Activated T-cell treated with anti-CD3 and anti-CD28 coated beads, Interleukin-2, amount 50 U/mL, for 72 hours (primary cell): ENCODE measurements around the gene RAPGEF5. TPM values are rescaled to one million over a fixed set of nuclear protein-coding genes. Genes with fewer than 3 reads are reported as not detected.
A peak's percentile ranks its signal among the peaks of the same experiment; 100 is the strongest.

Source experiments
- ATAC-seq, 2 donors: fragments of 150-1000 bp; cut with Tn5 transposase; replicated peaks in 1 of 2; 2 replicates each; pipeline ENCODE4 v1.10.0; 2021; ENCODE audit warnings: moderate library complexity in 2 of 2, mild to moderate bottlenecking in 1 of 2
- DNase-seq, 2 donors: peaks; one replicate each; pipeline ENCODE4 v3.0.0; 2021 to 2022; ENCODE audit warnings: mixed read lengths in 1 of 2
- H3K27ac Mint-ChIP-seq: one replicate; pipeline ENCODE4 v1.8.0; 2022; ENCODE audit warnings: mild to moderate bottlenecking, moderate library complexity, mixed read lengths
- H3K27me3 Mint-ChIP-seq: one replicate; pipeline ENCODE4 v1.8.0; 2022; ENCODE audit warnings: low read depth, mixed read lengths
- H3K36me3 Mint-ChIP-seq, 2 donors: one replicate each; pipeline ENCODE4 v1.8.0; 2022; ENCODE audit warnings: mixed read lengths in 2 of 2, mild to moderate bottlenecking in 1 of 2; ENCODE audit not compliant: insufficient read depth in 2 of 2
- H3K4me1 Mint-ChIP-seq: one replicate; pipeline ENCODE4 v1.8.0; 2022; ENCODE audit warnings: low read depth, mixed read lengths
- H3K4me3 Mint-ChIP-seq, 2 donors: one replicate each; pipeline ENCODE4 v1.8.0; 2022; ENCODE audit warnings: mild to moderate bottlenecking in 2 of 2, mixed read lengths in 2 of 2, moderate library complexity in 2 of 2
- H3K9me3 Mint-ChIP-seq, 2 donors: one replicate each; pipeline ENCODE4 v1.8.0; 2022; ENCODE audit warnings: mixed read lengths in 2 of 2
- total RNA-seq, 2 donors: library from RNA; stranded (reverse); gene quantifications; one replicate each; pipeline ENCODE4 v1.2.3, GENCODE V29; 2022

RAPGEF5 gene
- total RNA-seq, 2 donors from 2014 or later = 0.46 to 0.72 TPM

GRCh38 chr7:22393913-22394729 lies 37.2 kb upstream of the RAPGEF5 start:
- ATAC-seq (no peak), DNase-seq (no peak)
- Mint-ChIP-seq H3K9me3 (no peaks in the 10 kb centered on the region), H3K27me3 (no peaks in the 10 kb centered on the region), H3K4me1 (no peaks in the 10 kb centered on the region), H3K4me3 (no peak overlapping the region), H3K36me3 (no peaks in the 10 kb centered on the region), H3K27ac (no peak overlapping the region)

DNA sequence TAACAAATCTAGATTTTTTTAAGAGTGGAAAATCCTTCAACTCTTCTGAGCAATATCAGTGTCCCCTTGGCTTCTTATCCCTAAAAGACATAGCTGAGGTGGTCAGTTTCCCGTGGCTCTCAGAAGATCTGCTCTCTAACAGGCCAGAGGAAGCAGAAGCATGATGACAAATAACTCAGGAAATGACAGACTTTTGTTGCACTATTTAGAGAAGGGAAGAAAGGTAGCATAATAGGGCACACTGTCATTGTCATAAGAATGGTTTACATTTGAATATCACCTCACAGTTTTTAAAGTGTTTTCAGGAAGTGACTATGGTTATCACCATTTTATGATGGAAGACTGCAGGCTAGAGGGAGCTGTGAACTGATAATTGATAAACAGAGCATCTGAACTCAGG lies 33.6 kb upstream of the RAPGEF5 start:
- peaks cover 5% of the 10 kb centered on the region for H3K27me3 Mint-ChIP-seq
- no peaks in the 10 kb centered on the region for H3K4me1 Mint-ChIP-seq
- peak in 1 of 2 donors; percentile 36 for ATAC-seq
- DNase-seq = no peak
- no peaks in the 10 kb centered on the region for H3K36me3 Mint-ChIP-seq
- no peak overlapping the region for H3K4me3 Mint-ChIP-seq
- no peaks in the 10 kb centered on the region for H3K9me3 Mint-ChIP-seq
- H3K27ac Mint-ChIP-seq = no peak overlapping the region

DNA sequence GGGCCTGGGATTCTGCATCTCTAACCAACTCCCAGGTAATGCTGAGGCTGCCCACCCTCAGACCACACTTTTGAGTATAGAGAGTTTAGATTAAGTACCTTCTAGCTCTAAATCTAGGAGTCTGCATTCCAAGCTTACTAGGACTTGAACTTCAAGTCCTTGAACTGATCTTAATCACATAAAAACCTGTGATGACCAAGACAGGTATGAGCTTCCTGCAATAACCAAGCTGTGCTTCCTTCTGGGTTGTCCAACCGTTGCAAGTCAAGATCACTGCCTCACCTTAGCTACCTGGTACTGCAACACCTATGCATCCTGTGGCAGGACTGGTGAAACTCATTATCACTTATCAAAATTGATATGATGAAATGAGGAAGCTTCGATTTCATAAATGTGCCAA lies 32.9 kb upstream of the RAPGEF5 start:
- no peak overlapping the region for H3K27ac Mint-ChIP-seq
- peaks cover 11% of the 10 kb centered on the region for H3K27me3 Mint-ChIP-seq
- H3K4me1 Mint-ChIP-seq = no peaks in the 10 kb centered on the region
- DNase-seq = no peak
- no peak overlapping the region for H3K4me3 Mint-ChIP-seq
- H3K36me3 Mint-ChIP-seq = no peaks in the 10 kb centered on the region
- no peak for ATAC-seq
- H3K9me3 Mint-ChIP-seq = no peaks in the 10 kb centered on the region

GRCh38 chr7:22387583-22387982 lies 30.6 kb upstream of the RAPGEF5 start:
- Mint-ChIP-seq H3K27me3 (peaks cover 11% of the 10 kb centered on the region), H3K9me3 (no peaks in the 10 kb centered on the region)
- ATAC-seq = no peak

DNA sequence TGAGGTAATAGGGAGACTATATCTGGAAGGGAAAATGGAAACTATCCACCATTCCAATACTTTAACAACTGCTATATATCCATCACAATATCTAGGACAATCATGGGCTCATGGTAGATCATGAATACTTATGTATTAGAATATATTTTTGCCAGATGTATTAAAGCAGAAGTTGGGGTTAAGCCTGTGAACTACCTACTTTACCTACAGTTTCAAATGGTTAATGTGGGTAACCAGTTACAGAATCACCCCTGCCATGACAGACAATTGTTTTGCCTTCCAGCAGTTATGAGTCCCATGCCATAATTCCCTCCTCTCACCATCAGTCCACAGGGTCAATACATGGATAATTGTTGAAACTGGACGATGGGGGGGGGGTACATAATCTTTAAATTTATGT lies 29.9 kb upstream of the RAPGEF5 start:
- ATAC-seq = no peak
- Mint-ChIP-seq H3K27me3 (peaks cover 11% of the 10 kb centered on the region), H3K4me1 (no peaks in the 10 kb centered on the region), H3K9me3 (no peaks in the 10 kb centered on the region), H3K27ac (no peak overlapping the region), H3K4me3 (no peak overlapping the region), H3K36me3 (no peaks in the 10 kb centered on the region)
- no peak for DNase-seq

More at GRCh38 chr7:22387583-22387982, 30.6 kb upstream of the RAPGEF5 start:
- H3K36me3 Mint-ChIP-seq = no peaks in the 10 kb centered on the region
- DNase-seq = no peak
- no peaks in the 10 kb centered on the region for H3K4me1 Mint-ChIP-seq
- H3K4me3 Mint-ChIP-seq = no peak overlapping the region
- H3K27ac Mint-ChIP-seq = no peak overlapping the region

GRCh38 chr7:22386206-22386858 lies 29.4 kb upstream of the RAPGEF5 start:
- no peaks in the 10 kb centered on the region for H3K4me1 Mint-ChIP-seq
- no peaks in the 10 kb centered on the region for H3K9me3 Mint-ChIP-seq
- H3K27me3 Mint-ChIP-seq = peaks cover 11% of the 10 kb centered on the region

GRCh38 chr7:22385326-22385725 lies 28.4 kb upstream of the RAPGEF5 start:
- ATAC-seq = no peak
- Mint-ChIP-seq H3K36me3 (no peaks in the 10 kb centered on the region), H3K27me3 (peaks cover 11% of the 10 kb centered on the region), H3K4me3 (no peak overlapping the region), H3K4me1 (no peaks in the 10 kb centered on the region), H3K9me3 (no peaks in the 10 kb centered on the region), H3K27ac (no peak overlapping the region)
- no peak for DNase-seq

More at GRCh38 chr7:22386206-22386858, 29.4 kb upstream of the RAPGEF5 start:
- ATAC-seq (no peak), DNase-seq (no peak)
- Mint-ChIP-seq H3K4me3 (no peak overlapping the region), H3K27ac (no peak overlapping the region), H3K36me3 (no peaks in the 10 kb centered on the region)

DNA sequence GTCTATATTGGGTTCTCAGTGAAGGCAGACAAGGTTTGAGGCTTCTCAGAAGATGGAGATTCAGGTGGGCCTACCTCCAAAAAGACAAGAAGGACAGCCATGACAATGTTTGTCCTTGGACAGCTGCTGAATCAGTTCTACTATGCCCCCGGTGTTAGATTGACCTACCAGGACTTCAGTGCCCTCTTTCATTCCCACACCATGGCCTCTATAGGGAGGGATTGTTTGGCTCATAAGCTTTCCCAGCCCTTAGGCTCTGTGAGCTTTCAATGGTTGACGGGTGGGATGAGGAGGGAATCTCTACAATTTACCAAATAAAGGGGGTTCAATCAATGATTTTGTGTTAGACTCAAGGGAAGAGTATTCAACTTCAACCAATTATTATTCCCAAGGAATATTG lies 23.4 kb upstream of the RAPGEF5 start:
- Mint-ChIP-seq H3K9me3 (no peaks in the 10 kb centered on the region), H3K27me3 (peaks cover 10% of the 10 kb centered on the region), H3K36me3 (no peaks in the 10 kb centered on the region), H3K4me1 (no peaks in the 10 kb centered on the region), H3K4me3 (no peak overlapping the region), H3K27ac (no peak overlapping the region)
- DNase-seq (no peak), ATAC-seq (no peak)

GRCh38 chr7:22378199-22378980 lies 21.4 kb upstream of the RAPGEF5 start:
- H3K9me3 Mint-ChIP-seq = no peaks in the 10 kb centered on the region
- ATAC-seq = no peak
- peaks cover 6% of the 10 kb centered on the region for H3K27me3 Mint-ChIP-seq
- no peak for DNase-seq
- H3K4me3 Mint-ChIP-seq = no peak overlapping the region
- no peaks in the 10 kb centered on the region for H3K4me1 Mint-ChIP-seq
- H3K36me3 Mint-ChIP-seq = no peaks in the 10 kb centered on the region
- H3K27ac Mint-ChIP-seq = no peak overlapping the region

- Mint-ChIP-seq H3K36me3 (no peaks in the 10 kb centered on the region), H3K9me3 (no peaks in the 10 kb centered on the region), H3K4me1 (no peaks in the 10 kb centered on the region), H3K27ac (no peak overlapping the region), H3K27me3 (peaks cover 6% of the 10 kb centered on the region), H3K4me3 (no peak overlapping the region)
- ATAC-seq (no peak), DNase-seq (no peak)
These were observed 20.7 kb upstream of the RAPGEF5 start for GRCh38 chr7:22377703-22378102.

- DNase-seq (no peak), ATAC-seq (no peak)
- peaks cover 6% of the 10 kb centered on the region for H3K27me3 Mint-ChIP-seq
- no peak overlapping the region for H3K27ac Mint-ChIP-seq
- no peaks in the 10 kb centered on the region for H3K4me1 Mint-ChIP-seq
- no peaks in the 10 kb centered on the region for H3K9me3 Mint-ChIP-seq
- H3K4me3 Mint-ChIP-seq = no peak overlapping the region
- no peaks in the 10 kb centered on the region for H3K36me3 Mint-ChIP-seq
These were observed 18.6 kb upstream of the RAPGEF5 start for GRCh38 chr7:22375359-22376048.

GRCh38 chr7:22373911-22374310 lies 17.0 kb upstream of the RAPGEF5 start:
- no peak for ATAC-seq
- H3K9me3 Mint-ChIP-seq = no peaks in the 10 kb centered on the region
- no peak overlapping the region for H3K27ac Mint-ChIP-seq
- H3K4me1 Mint-ChIP-seq = no peaks in the 10 kb centered on the region
- no peak for DNase-seq
- H3K36me3 Mint-ChIP-seq = no peaks in the 10 kb centered on the region
- no peak overlapping the region for H3K4me3 Mint-ChIP-seq
- H3K27me3 Mint-ChIP-seq = peaks cover 5% of the 10 kb centered on the region

GRCh38 chr7:22373388-22373787 lies 16.4 kb upstream of the RAPGEF5 start:
- Mint-ChIP-seq H3K36me3 (no peaks in the 10 kb centered on the region), H3K27ac (no peak overlapping the region), H3K27me3 (peaks cover 5% of the 10 kb centered on the region)

More at GRCh38 chr7:22373388-22373787, 16.4 kb upstream of the RAPGEF5 start:
- no peak for DNase-seq
- Mint-ChIP-seq H3K9me3 (no peaks in the 10 kb centered on the region), H3K4me3 (no peak overlapping the region), H3K4me1 (no peaks in the 10 kb centered on the region)
- ATAC-seq = no peak
